ENCODE results near the gene PTPRT.

PTPRT gene

DNA sequence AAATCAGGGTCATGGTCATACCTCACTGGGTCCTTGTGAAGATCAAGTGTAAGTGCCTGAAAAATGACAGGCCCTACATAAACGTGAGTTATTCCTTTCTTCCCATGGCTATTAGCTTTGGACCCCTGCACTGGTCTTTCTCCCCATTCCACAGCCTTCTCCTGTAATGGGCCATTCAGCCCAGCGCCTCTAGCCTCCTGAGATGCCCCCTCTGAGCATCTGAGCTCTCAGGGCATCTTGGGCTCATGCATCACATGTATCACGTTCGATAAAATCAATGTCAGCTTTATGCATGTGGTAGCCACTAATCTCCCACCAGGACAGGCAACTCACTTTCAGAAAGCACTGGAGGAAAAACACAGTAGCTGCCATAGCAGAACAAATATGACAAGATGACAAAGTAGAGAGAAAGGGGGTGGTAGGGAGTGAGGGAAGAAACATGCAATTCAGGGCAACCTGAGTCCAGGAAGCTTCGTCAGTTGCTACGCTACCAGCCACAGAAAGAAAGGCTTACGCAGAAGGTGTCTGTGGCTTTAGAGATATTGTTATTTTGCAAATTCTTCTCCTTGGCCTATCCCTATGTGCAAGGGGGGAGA, 498.8 kb downstream of the PTPRT start:
- no peak for TF ChIP-seq ZNF274 (IDR thresholded peaks at IDR 0.05; ENCODE audit: low read depth, low read length)

GRCh38 chr20:42688576-42688975, 501.1 kb downstream of the PTPRT start:
- TF ChIP-seq ZNF274 (IDR thresholded peaks at IDR 0.05; ENCODE audit: low read depth, low read length), result no peak
- H3K4me3 ChIP-seq (ENCODE audit: low read length), result no peak overlapping the region

More for the DNA sequence above, 498.8 kb downstream of the PTPRT start:
- H3K4me3 ChIP-seq (ENCODE audit: low read length), result no peak overlapping the region

DNA sequence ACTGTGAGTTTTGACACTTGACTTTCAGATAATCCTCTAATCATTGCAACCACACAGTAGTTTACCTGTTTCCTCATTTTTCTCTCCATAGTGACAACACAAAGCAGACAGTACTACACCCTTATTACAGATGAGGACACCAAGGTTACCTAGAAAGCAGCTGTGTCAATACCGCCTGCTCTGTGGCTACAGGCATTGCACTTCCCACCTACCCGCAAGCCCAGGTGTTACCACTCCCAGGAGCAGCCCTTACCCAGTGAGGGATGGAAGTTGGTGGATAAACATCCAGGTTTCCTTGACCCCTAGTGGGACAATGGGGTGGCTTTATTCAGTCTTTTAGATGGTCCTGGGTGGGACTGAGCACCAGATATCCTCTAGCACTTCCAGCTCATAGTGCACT, 503.6 kb downstream of the PTPRT start:
- no peak overlapping the region for H3K4me3 ChIP-seq (ENCODE audit: low read length)
- TF ChIP-seq ZNF274 (IDR thresholded peaks at IDR 0.05; ENCODE audit: low read depth, low read length), result no peak

DNA sequence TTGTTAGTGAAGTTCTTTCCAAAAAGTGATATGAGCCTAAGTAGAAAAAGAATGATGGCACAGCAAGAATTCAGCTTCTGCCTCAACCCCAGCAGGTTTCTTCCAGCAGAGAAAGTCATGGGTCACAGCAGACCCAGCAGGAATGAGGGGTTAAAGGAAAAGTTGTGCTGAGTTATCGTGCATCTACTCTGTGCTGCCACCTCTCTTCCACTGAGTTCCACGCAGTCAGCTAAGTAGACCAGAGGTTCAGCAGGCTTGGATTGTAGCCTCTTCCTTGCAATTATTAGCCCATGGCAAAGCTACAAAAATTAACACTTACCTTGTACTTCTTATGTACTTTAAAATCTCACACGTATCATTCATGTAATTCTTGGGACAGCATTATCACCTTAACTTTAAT, 510.8 kb downstream of the PTPRT start:
- TF ChIP-seq ZNF274 (IDR thresholded peaks at IDR 0.05; ENCODE audit: low read depth, low read length), result no peak

DNA sequence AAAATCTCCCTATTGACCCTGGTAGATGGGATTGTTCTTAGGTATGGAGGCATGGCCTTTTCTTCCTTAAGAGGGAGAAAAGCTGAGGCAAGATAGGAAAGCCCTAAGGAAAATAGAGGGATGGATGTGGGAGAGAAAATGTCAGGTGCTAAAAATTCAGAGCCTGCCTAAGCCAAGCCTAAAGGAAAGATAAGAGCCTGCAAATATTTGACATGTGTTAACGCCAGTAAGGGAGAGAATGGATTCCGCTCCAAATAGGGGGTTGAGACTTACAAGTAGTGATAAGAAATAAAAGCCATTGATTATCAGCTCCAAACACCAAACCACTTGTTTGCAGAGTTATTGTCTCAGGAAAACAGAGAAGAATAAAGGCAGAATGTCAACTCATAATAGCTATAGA, 533.6 kb downstream of the PTPRT start:
- no peak for TF ChIP-seq ZNF274 (IDR thresholded peaks at IDR 0.05; ENCODE audit: low read depth, low read length)
- no peak overlapping the region for H3K4me3 ChIP-seq (ENCODE audit: low read length)

More for the DNA sequence above, 510.8 kb downstream of the PTPRT start:
- no peak overlapping the region for H3K4me3 ChIP-seq (ENCODE audit: low read length)

- H3K4me3 ChIP-seq (ENCODE audit: low read length), result no peak overlapping the region
- TF ChIP-seq ZNF274 (IDR thresholded peaks at IDR 0.05; ENCODE audit: low read depth, low read length), result no peak
These were observed 537.4 kb downstream of the PTPRT start for GRCh38 chr20:42652266-42652665.

DNA sequence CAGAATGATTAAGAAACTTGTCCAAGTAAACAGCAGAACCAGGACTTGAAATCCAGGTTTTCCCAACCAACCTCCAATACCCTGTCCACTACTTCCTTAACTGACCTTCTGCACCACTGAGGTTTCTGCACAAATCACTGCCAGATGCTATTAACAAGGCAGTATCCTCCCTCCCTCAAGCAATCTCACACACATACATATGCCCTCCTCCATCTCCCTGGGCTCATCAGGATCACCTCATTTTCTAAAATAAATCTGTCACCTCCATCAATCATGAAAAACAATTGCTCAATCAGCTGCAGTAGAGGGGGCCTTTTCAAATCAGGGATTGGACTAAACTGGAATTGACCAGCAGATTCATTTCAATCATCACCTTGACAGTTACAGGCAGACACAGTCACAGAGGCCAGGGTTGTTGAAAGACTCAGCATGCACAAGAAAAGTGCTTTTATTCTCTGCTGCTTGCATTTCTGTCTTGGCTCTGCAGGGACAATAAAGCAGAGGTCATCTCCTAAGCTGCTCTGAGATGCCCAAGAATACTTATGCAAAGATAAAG, 539.4 kb downstream of the PTPRT start:
- H3K4me3 ChIP-seq (ENCODE audit: low read length), result no peak overlapping the region
- no peak for TF ChIP-seq ZNF274 (IDR thresholded peaks at IDR 0.05; ENCODE audit: low read depth, low read length)

GRCh38 chr20:42649748-42650147, 540.0 kb downstream of the PTPRT start:
- TF ChIP-seq ZNF274 (IDR thresholded peaks at IDR 0.05; ENCODE audit: low read depth, low read length), result no peak
- no peak overlapping the region for H3K4me3 ChIP-seq (ENCODE audit: low read length)

DNA sequence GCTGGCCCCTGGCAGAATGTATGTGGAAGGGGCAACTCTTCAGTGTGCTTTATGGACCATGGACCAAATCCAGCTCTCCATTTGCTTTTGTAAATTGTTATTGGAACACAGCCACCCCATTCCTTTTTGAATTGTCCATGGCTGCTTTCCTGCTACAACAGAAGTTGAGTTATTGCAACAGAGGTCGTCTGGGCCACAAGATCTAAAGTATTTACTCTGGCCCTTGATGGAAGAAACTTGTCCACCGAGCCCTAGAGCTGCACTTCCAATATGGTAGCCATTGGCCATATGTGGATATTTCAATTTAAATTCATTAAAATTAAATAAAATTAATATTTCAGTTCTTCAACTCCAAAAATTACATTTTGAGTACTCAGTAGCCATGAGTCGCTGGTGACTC, 543.5 kb downstream of the PTPRT start:
- TF ChIP-seq ZNF274 (IDR thresholded peaks at IDR 0.05; ENCODE audit: low read depth, low read length), result no peak

DNA sequence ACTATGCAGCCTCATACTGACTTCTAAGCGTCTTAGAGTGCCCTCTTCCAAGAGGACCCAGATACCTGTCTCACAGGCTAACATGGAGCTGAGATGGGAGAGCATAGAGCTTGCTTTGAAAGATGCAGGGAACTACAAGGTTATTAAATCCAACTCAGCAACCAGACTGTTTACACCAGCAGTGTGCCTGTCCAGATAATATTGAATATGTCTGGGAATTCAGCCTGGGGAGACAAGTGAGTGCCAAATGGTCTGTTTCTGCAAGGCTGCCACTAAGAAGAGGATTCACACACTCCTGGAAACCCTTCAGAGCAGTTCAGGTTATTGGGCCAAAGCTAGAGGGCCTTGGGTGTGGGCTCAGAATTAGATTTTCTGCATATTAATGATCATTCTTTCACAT, 547.8 kb downstream of the PTPRT start:
- no peak overlapping the region for H3K4me3 ChIP-seq (ENCODE audit: low read length)
- no peak for TF ChIP-seq ZNF274 (IDR thresholded peaks at IDR 0.05; ENCODE audit: low read depth, low read length)

More for the DNA sequence above, 543.5 kb downstream of the PTPRT start:
- no peak overlapping the region for H3K4me3 ChIP-seq (ENCODE audit: low read length)

DNA sequence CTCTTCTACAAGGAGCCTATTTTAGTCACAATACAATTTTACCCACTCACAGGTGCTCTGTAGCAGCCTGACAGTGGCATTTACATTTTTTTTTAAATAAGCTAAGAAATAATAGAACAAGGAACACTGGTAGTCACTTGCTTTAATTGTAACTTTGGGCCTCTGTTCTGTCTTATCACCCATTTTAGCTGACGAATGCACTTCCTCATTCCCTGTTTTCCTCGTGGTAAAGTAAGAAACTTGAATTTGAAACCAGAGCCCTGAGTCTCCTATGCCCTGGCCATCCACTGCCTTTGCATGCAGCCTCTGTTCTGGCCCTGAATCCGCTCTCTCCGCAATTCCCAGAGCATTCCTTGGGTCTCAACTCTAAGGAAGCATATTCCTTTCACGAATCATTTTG, 550.6 kb downstream of the PTPRT start:
- no peak overlapping the region for H3K4me3 ChIP-seq (ENCODE audit: low read length)
- TF ChIP-seq ZNF274 (IDR thresholded peaks at IDR 0.05; ENCODE audit: low read depth, low read length), result no peak

DNA sequence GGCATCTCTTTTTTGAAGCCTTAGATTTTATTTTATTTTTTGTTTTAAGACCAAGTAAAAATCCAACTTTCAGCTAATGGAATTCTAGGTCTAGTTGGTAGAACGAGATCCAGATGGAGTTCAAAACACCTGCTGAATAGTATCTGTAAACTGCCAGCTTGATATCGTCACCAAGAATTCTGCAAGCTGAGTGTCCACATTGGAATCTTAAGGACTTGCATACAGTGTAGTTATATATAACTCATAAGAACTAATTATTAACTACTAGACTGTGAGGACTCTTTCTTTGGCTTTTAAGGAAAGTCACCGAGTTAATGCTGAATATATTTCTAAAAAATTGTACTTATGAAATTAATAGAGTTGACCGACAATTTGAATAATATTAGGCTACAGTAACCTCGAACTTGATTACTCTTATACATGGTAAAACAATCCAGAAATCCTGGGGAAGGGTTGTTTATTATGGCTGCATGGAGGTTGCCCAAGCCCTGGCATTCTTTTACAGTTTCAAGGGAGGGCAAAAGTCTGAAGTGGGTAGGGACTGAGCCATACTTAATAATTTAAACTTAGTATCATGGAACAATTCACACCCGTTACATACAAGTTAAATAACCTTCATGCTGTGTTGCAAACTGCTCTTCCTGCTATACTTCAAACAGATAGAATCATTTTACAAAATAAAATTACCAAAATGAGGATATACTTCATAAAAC, 553.9 kb downstream of the PTPRT start:
- no peak for TF ChIP-seq ZNF274 (IDR thresholded peaks at IDR 0.05; ENCODE audit: low read depth, low read length)
- H3K4me3 ChIP-seq (ENCODE audit: low read length), result no peak overlapping the region

DNA sequence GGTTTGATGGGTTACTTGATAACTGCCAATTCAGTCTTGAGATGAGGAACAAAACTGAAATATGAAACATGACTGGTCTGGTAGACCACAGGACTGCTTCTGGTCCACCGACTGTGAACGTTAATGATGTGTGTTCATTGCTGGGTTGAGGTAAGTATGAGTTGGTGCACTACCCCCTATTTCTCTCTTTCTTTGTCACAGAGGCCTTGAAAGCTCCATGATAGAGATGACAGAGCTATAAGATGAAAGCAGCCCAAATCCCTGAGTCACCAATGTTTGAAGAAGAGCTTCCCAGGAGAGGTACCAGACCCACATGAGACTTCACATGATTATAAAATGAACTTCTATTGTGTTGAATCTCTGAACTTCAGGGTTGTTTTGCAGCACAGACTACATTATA, 555.5 kb downstream of the PTPRT start:
- H3K4me3 ChIP-seq (ENCODE audit: low read length), result no peak overlapping the region
- TF ChIP-seq ZNF274 (IDR thresholded peaks at IDR 0.05; ENCODE audit: low read depth, low read length), result no peak

- H3K4me3 ChIP-seq (ENCODE audit: low read length), result no peak overlapping the region
- TF ChIP-seq ZNF274 (IDR thresholded peaks at IDR 0.05; ENCODE audit: low read depth, low read length), result no peak
These were observed 561.0 kb downstream of the PTPRT start for GRCh38 chr20:42628683-42629082.

GRCh38 chr20:42613076-42613475, 576.6 kb downstream of the PTPRT start:
- TF ChIP-seq ZNF274 (IDR thresholded peaks at IDR 0.05; ENCODE audit: low read depth, low read length), result no peak
- no peak overlapping the region for H3K4me3 ChIP-seq (ENCODE audit: low read length)
